BLaER1 (cell line): ENCODE results near the gene SLC7A1.

ENCODE experiments used
- H3K27ac ChIP-seq: shearing (Covaris generic); formaldehyde crosslinking; 2 replicates; pipeline ENCODE4 v1.8.1; 2022
- H3K27me3 ChIP-seq: shearing (Covaris generic); formaldehyde crosslinking; 2 replicates; pipeline ENCODE4 v1.8.1; 2022
- H3K36me3 ChIP-seq: shearing (Covaris generic); formaldehyde crosslinking; 2 replicates; pipeline ENCODE4 v1.8.1; 2022
- H3K4me1 ChIP-seq: shearing (Covaris generic); formaldehyde crosslinking; 2 replicates; pipeline ENCODE4 v1.8.1; 2022
- H3K4me2 ChIP-seq: shearing (Covaris generic); formaldehyde crosslinking; 2 replicates; pipeline ENCODE4 v1.8.1; 2022
- H3K4me3 ChIP-seq: shearing (Covaris generic); formaldehyde crosslinking; 2 replicates; pipeline ENCODE4 v1.8.1; 2022
- H3K9ac ChIP-seq: shearing (Covaris generic); formaldehyde crosslinking; 2 replicates; pipeline ENCODE4 v1.8.1; 2022
- H3K9me3 ChIP-seq: shearing (Covaris generic); formaldehyde crosslinking; 2 replicates; pipeline ENCODE4 v1.8.1; 2022
- H4K20me1 ChIP-seq: shearing (Covaris generic); formaldehyde crosslinking; 2 replicates; pipeline ENCODE4 v1.8.1; 2022
- Cebpa-rat ChIP-seq: shearing (Covaris generic); IDR thresholded peaks from 2 replicates; pipeline ENCODE4 v1.8.1; 2022

Gene SLC7A1

GRCh38 chr13:29484796-29485195 lies 110.7 kb downstream of the SLC7A1 start:
- H4K20me1 ChIP-seq, result peaks cover 6% of the 10 kb centered on the region; the same call in 1 of the 2 replicates
- peaks cover 51% of the 10 kb centered on the region for H3K4me1 ChIP-seq
- no peak for TF ChIP-seq Cebpa-rat
- no peak overlapping the region for H3K4me3 ChIP-seq
- H3K9me3 ChIP-seq, result no peaks in the 10 kb centered on the region
- no peaks in the 10 kb centered on the region for H3K36me3 ChIP-seq
- H3K4me2 ChIP-seq, result peak overlapping the region; percentile 66
- no peak overlapping the region for H3K9ac ChIP-seq
- H3K27me3 ChIP-seq, result no peaks in the 10 kb centered on the region
- H3K27ac ChIP-seq, result no peak overlapping the region

- no peaks in the 10 kb centered on the region for H3K36me3 ChIP-seq
- H3K4me2 ChIP-seq, result peak overlapping the region; percentile 66
- H3K27me3 ChIP-seq, result no peaks in the 10 kb centered on the region
- peaks cover 6% of the 10 kb centered on the region; the same call in 1 of the 2 replicates for H4K20me1 ChIP-seq
- H3K4me1 ChIP-seq, result peaks cover 46% of the 10 kb centered on the region
- H3K9ac ChIP-seq, result no peak overlapping the region
- TF ChIP-seq Cebpa-rat, result no peak
- no peak overlapping the region; the same call in 1 of the 2 replicates for H3K4me3 ChIP-seq
- H3K9me3 ChIP-seq, result no peaks in the 10 kb centered on the region
- no peak overlapping the region for H3K27ac ChIP-seq
Observed at GRCh38 chr13:29484236-29484635, 111.3 kb downstream of the SLC7A1 start.

GRCh38 chr13:29483623-29484022 lies 111.9 kb downstream of the SLC7A1 start:
- no peak overlapping the region for H3K27ac ChIP-seq
- no peaks in the 10 kb centered on the region for H3K9me3 ChIP-seq
- H3K4me1 ChIP-seq, result peaks cover 45% of the 10 kb centered on the region
- H3K9ac ChIP-seq, result no peak overlapping the region
- H3K27me3 ChIP-seq, result no peaks in the 10 kb centered on the region
- H3K4me2 ChIP-seq, result peak overlapping the region; percentile 66
- no peak for TF ChIP-seq Cebpa-rat
- H4K20me1 ChIP-seq, result peaks cover 6% of the 10 kb centered on the region; the same call in 1 of the 2 replicates
- H3K4me3 ChIP-seq, result no peak overlapping the region; the same call in 1 of the 2 replicates
- H3K36me3 ChIP-seq, result no peaks in the 10 kb centered on the region

GRCh38 chr13:29483211-29483610 lies 112.3 kb downstream of the SLC7A1 start:
- no peak overlapping the region for H3K9ac ChIP-seq
- no peak overlapping the region for H3K27ac ChIP-seq
- peak overlapping the region; percentile 66 for H3K4me2 ChIP-seq
- no peak overlapping the region for H3K4me3 ChIP-seq
- H3K36me3 ChIP-seq, result no peaks in the 10 kb centered on the region
- H3K4me1 ChIP-seq, result peaks cover 45% of the 10 kb centered on the region
- H3K27me3 ChIP-seq, result no peaks in the 10 kb centered on the region
- H3K9me3 ChIP-seq, result no peaks in the 10 kb centered on the region
- peaks cover 6% of the 10 kb centered on the region; the same call in 1 of the 2 replicates for H4K20me1 ChIP-seq
- TF ChIP-seq Cebpa-rat, result no peak

GRCh38 chr13:29482504-29482903 lies 113.0 kb downstream of the SLC7A1 start:
- Histone ChIP-seq H3K27me3 (no peaks in the 10 kb centered on the region), H4K20me1 (peaks cover 6% of the 10 kb centered on the region; the same call in 1 of the 2 replicates), H3K9ac (no peak overlapping the region), H3K27ac (no peak overlapping the region), H3K4me2 (peak overlapping the region; percentile 66), H3K9me3 (no peaks in the 10 kb centered on the region), H3K4me3 (no peak overlapping the region), H3K36me3 (no peaks in the 10 kb centered on the region), H3K4me1 (peaks cover 45% of the 10 kb centered on the region)
- no peak for TF ChIP-seq Cebpa-rat

GRCh38 chr13:29481603-29482002 lies 113.9 kb downstream of the SLC7A1 start:
- Histone ChIP-seq H3K27me3 (no peaks in the 10 kb centered on the region), H3K27ac (no peak overlapping the region), H3K9ac (no peak overlapping the region), H4K20me1 (peaks cover 6% of the 10 kb centered on the region; the same call in 1 of the 2 replicates), H3K4me3 (no peak overlapping the region), H3K9me3 (no peaks in the 10 kb centered on the region), H3K36me3 (no peaks in the 10 kb centered on the region), H3K4me2 (no peak overlapping the region), H3K4me1 (peaks cover 43% of the 10 kb centered on the region)
- TF ChIP-seq Cebpa-rat, result no peak

GRCh38 chr13:29480893-29481525 lies 114.5 kb downstream of the SLC7A1 start:
- no peaks in the 10 kb centered on the region for H3K36me3 ChIP-seq
- H3K9me3 ChIP-seq, result no peaks in the 10 kb centered on the region
- H3K27ac ChIP-seq, result no peak overlapping the region
- no peak overlapping the region for H3K4me2 ChIP-seq
- H4K20me1 ChIP-seq, result peaks cover 6% of the 10 kb centered on the region; the same call in 1 of the 2 replicates
- H3K4me3 ChIP-seq, result no peak overlapping the region
- TF ChIP-seq Cebpa-rat, result no peak
- no peaks in the 10 kb centered on the region for H3K27me3 ChIP-seq
- H3K9ac ChIP-seq, result no peak overlapping the region
- H3K4me1 ChIP-seq, result peaks cover 37% of the 10 kb centered on the region

- Histone ChIP-seq H3K27me3 (no peaks in the 10 kb centered on the region), H3K9me3 (no peaks in the 10 kb centered on the region), H3K9ac (no peak overlapping the region), H3K27ac (no peak overlapping the region), H3K36me3 (no peaks in the 10 kb centered on the region), H3K4me2 (no peak overlapping the region), H3K4me1 (peaks cover 26% of the 10 kb centered on the region), H4K20me1 (peaks cover 6% of the 10 kb centered on the region; the same call in 1 of the 2 replicates), H3K4me3 (no peak overlapping the region)
- TF ChIP-seq Cebpa-rat, result no peak
Observed at GRCh38 chr13:29479716-29480492, 115.6 kb downstream of the SLC7A1 start.

- H3K9ac ChIP-seq, result no peak overlapping the region
- H3K27me3 ChIP-seq, result no peaks in the 10 kb centered on the region
- H4K20me1 ChIP-seq, result no peaks in the 10 kb centered on the region
- H3K4me2 ChIP-seq, result no peak overlapping the region
- TF ChIP-seq Cebpa-rat, result no peak
- no peaks in the 10 kb centered on the region for H3K36me3 ChIP-seq
- H3K27ac ChIP-seq, result no peak overlapping the region
- H3K4me3 ChIP-seq, result no peak overlapping the region
- no peaks in the 10 kb centered on the region for H3K4me1 ChIP-seq
- H3K9me3 ChIP-seq, result no peaks in the 10 kb centered on the region
Observed at GRCh38 chr13:29476046-29476445, 119.4 kb downstream of the SLC7A1 start.

GRCh38 chr13:29474991-29475390 lies 120.5 kb downstream of the SLC7A1 start:
- Histone ChIP-seq H3K4me3 (no peak overlapping the region), H3K9me3 (no peaks in the 10 kb centered on the region)

More at GRCh38 chr13:29474991-29475390, 120.5 kb downstream of the SLC7A1 start:
- H3K27ac ChIP-seq, result no peak overlapping the region
- H4K20me1 ChIP-seq, result no peaks in the 10 kb centered on the region
- no peak for TF ChIP-seq Cebpa-rat
- no peak overlapping the region for H3K9ac ChIP-seq
- no peaks in the 10 kb centered on the region; the same call in 1 of the 2 replicates for H3K27me3 ChIP-seq
- no peaks in the 10 kb centered on the region for H3K4me1 ChIP-seq
- H3K4me2 ChIP-seq, result no peak overlapping the region
- no peaks in the 10 kb centered on the region for H3K36me3 ChIP-seq
